ENCODE measurements around the gene PDIA4. TPM values are rescaled to one million over a fixed set of nuclear protein-coding genes. Genes with fewer than 3 reads are reported as not detected.
"Not testable (repeated sequence)": the region's sequence is repeated elsewhere in the genome, so short reads cannot be mapped to it uniquely, and the experiment has no call there.

PDIA4 gene
- total and polyA plus RNA-seq, 2 donors (not counting 1 experiment from before 2014, with no cell fraction given), result 210 to 266 TPM

GRCh38 chr7:149041350-149041749 lies 13.0 kb upstream of the PDIA4 start:
- no peaks in the 10 kb centered on the region for H3K4me1 ChIP-seq (ENCODE audit: control insufficient read depth, extremely low read depth, insufficient read depth, low read length)
- no peak overlapping the region for H3K9ac ChIP-seq (ENCODE audit: insufficient read depth, low read length)
- no peaks in the 10 kb centered on the region for H3K79me2 ChIP-seq (ENCODE audit: control insufficient read depth, insufficient read depth, low read length)
- no peak overlapping the region for H3K4me2 ChIP-seq (ENCODE audit: extremely low read depth, insufficient read depth, low read length)
- no peaks in the 10 kb centered on the region for H3K36me3 ChIP-seq (ENCODE audit: control insufficient read depth, insufficient read depth, low read length)
- no peak overlapping the region for H3K4me3 ChIP-seq (replicated peaks in 1 of 4; ENCODE audit: control extremely low read depth in 1 of 4, insufficient read depth in 1 of 4, low read depth in 3 of 4, low read length in 4 of 4)
- no peak for DNase-seq (ENCODE audit: low read depth in 2 of 2)
- no peaks in the 10 kb centered on the region for H3K9me3 ChIP-seq (ENCODE audit: control insufficient read depth, insufficient read depth, low read depth, low read length)
- no peaks in the 10 kb centered on the region for H3K27me3 ChIP-seq (ENCODE audit: control insufficient read depth, insufficient read depth, low read length)
- TF ChIP-seq CTCF (conservative IDR thresholded peaks at IDR 0.05 in 1 of 2, IDR thresholded peaks at IDR 0.05 in 1 of 2; ENCODE audit: low read depth in 1 of 2, low read length in 2 of 2) (no peak), EZH2 (IDR thresholded peaks at IDR 0.05; ENCODE audit: low read length, missing control alignments) (no peak)
- H3K27ac ChIP-seq (ENCODE audit: insufficient read depth, low read length), result no peak overlapping the region
- no peaks in the 10 kb centered on the region for H4K20me1 ChIP-seq (ENCODE audit: control insufficient read depth, extremely low read depth, insufficient read depth, low read length)
- H2AFZ ChIP-seq (ENCODE audit: low read length), result no peak overlapping the region

GRCh38 chr7:149038641-149039040 lies 10.3 kb upstream of the PDIA4 start:
- not testable (repeated sequence) for DNase-seq (ENCODE audit: low read depth in 2 of 2); H3K27ac ChIP-seq (ENCODE audit: insufficient read depth, low read length); H3K4me2 ChIP-seq (ENCODE audit: extremely low read depth, insufficient read depth, low read length); H3K27me3 ChIP-seq (ENCODE audit: control insufficient read depth, insufficient read depth, low read length); H4K20me1 ChIP-seq (ENCODE audit: control insufficient read depth, extremely low read depth, insufficient read depth, low read length); H3K9ac ChIP-seq (ENCODE audit: insufficient read depth, low read length); H3K4me3 ChIP-seq (replicated peaks in 1 of 4; ENCODE audit: control extremely low read depth in 1 of 4, insufficient read depth in 1 of 4, low read depth in 3 of 4, low read length in 4 of 4); H3K9me3 ChIP-seq (ENCODE audit: control insufficient read depth, insufficient read depth, low read depth, low read length); H3K79me2 ChIP-seq (ENCODE audit: control insufficient read depth, insufficient read depth, low read length); H3K4me1 ChIP-seq (ENCODE audit: control insufficient read depth, extremely low read depth, insufficient read depth, low read length); H2AFZ ChIP-seq (ENCODE audit: low read length); H3K36me3 ChIP-seq (ENCODE audit: control insufficient read depth, insufficient read depth, low read length)

- no peak overlapping the region for H3K27ac ChIP-seq (ENCODE audit: insufficient read depth, low read length)
- H4K20me1 ChIP-seq (ENCODE audit: control insufficient read depth, extremely low read depth, insufficient read depth, low read length), result no peaks in the 10 kb centered on the region
- no peak overlapping the region for H3K4me2 ChIP-seq (ENCODE audit: extremely low read depth, insufficient read depth, low read length)
- H2AFZ ChIP-seq (ENCODE audit: low read length), result no peak overlapping the region
- no peaks in the 10 kb centered on the region for H3K27me3 ChIP-seq (ENCODE audit: control insufficient read depth, insufficient read depth, low read length)
- H3K4me3 ChIP-seq (replicated peaks in 1 of 4; ENCODE audit: control extremely low read depth in 1 of 4, insufficient read depth in 1 of 4, low read depth in 3 of 4, low read length in 4 of 4), result no peak overlapping the region
- no peaks in the 10 kb centered on the region for H3K9me3 ChIP-seq (ENCODE audit: control insufficient read depth, insufficient read depth, low read depth, low read length)
- TF ChIP-seq CTCF (conservative IDR thresholded peaks at IDR 0.05 in 1 of 2, IDR thresholded peaks at IDR 0.05 in 1 of 2; ENCODE audit: low read depth in 1 of 2, low read length in 2 of 2) (no peak), EZH2 (IDR thresholded peaks at IDR 0.05; ENCODE audit: low read length, missing control alignments) (no peak)
- H3K79me2 ChIP-seq (ENCODE audit: control insufficient read depth, insufficient read depth, low read length), result no peaks in the 10 kb centered on the region
- H3K4me1 ChIP-seq (ENCODE audit: control insufficient read depth, extremely low read depth, insufficient read depth, low read length), result no peaks in the 10 kb centered on the region
- no peak for DNase-seq (ENCODE audit: low read depth in 2 of 2)
- no peaks in the 10 kb centered on the region for H3K36me3 ChIP-seq (ENCODE audit: control insufficient read depth, insufficient read depth, low read length)
- no peak overlapping the region for H3K9ac ChIP-seq (ENCODE audit: insufficient read depth, low read length)
Observed at GRCh38 chr7:149036676-149037075, 8.4 kb upstream of the PDIA4 start.

Measured in fibroblast of lung (primary cell).